GM12878 (cell line): ENCODE results near the gene RAE1. TPM values are rescaled to one million over a fixed set of nuclear protein-coding genes. Genes with fewer than 3 reads are reported as not detected.

ENCODE experiments used
- ATAC-seq: fragments of 200-7000 bp; cut with Tn5 transposase; 3 replicates; pipeline ENCODE4 v1.9.1; 2020; ENCODE audit warnings: mild to moderate bottlenecking, moderate library complexity
- BruUV-seq: library from RNA; stranded (reverse); fragments of 400-500 nt; replicated peaks from 2 replicates; lab custom pipeline; 2021; lab: Mats Ljungman, UMichigan
- CTCF ChIA-PET: fragments of 300-600 bp; sonication (Branson Sonifier 250); formaldehyde crosslinking; extraction: SDS; loops from one replicate; lab custom pipeline; 2021; ENCODE audit warnings: inconsistent platforms; lab: Yijun Ruan, JAX
- POLR2A ChIA-PET: fragments of 350-600 bp; formaldehyde crosslinking; extraction: SDS; loops from one replicate; lab custom pipeline; 2021; ENCODE audit warnings: inconsistent platforms; lab: Charles Lee
- RAD21 ChIA-PET: fragments of 300-600 bp; sonication (Branson Sonifier 250); formaldehyde crosslinking; loops from one replicate; lab custom pipeline; 2023; ENCODE audit warnings: antibody characterized with exemption; ENCODE audit not compliant: unreplicated experiment; lab: Charles Lee
- SMC1A ChIA-PET: fragments of 300-600 bp; sonication (Branson Sonifier 250); formaldehyde crosslinking; loops from one replicate; lab custom pipeline; 2023; ENCODE audit not compliant: unreplicated experiment, uncharacterized antibody; lab: Charles Lee
- DNase-seq: peaks from one replicate; pipeline ENCODE4 v3.0.0-alpha.2; 2011; ENCODE audit warnings: low read depth, low spot score
- FAIRE-seq: peaks from 3 replicates; lab custom pipeline; 2011; peaks lifted over from hg19 to GRCh38; lab: Jason Lieb, UNC
- H2AFZ ChIP-seq: 2 replicates; pipeline ENCODE4 v1.6.0; 2011; ENCODE audit warnings: low read depth, low read length, control low read depth; ENCODE audit not compliant: control insufficient read depth
- H3K27ac ChIP-seq: 2 replicates; pipeline ENCODE4 v1.5.1; 2011; ENCODE audit warnings: control low read depth; ENCODE audit not compliant: control insufficient read depth, insufficient read depth
- H3K27me3 ChIP-seq, 2 experiments: replicated peaks in 1 of 2; 2 replicates each; pipeline versions ENCODE4 v1.6.0 to v1.6.1; 2011; ENCODE audit warnings: low read length in 1 of 2; ENCODE audit not compliant: control insufficient read depth in 2 of 2, insufficient read depth in 2 of 2
- H3K36me3 ChIP-seq, 2 experiments: 2 replicates each; pipeline ENCODE4 v1.5.1; 2011; ENCODE audit warnings: low read length in 1 of 2; ENCODE audit not compliant: control insufficient read depth in 2 of 2, insufficient read depth in 2 of 2
- H3K4me1 ChIP-seq: 2 replicates; pipeline ENCODE4 v1.6.1; 2011; ENCODE audit warnings: mild to moderate bottlenecking, low read length, moderate library complexity, mixed read lengths; ENCODE audit not compliant: control insufficient read depth, insufficient read depth
- H3K4me2 ChIP-seq: 2 replicates; pipeline ENCODE4 v1.6.0; 2011; ENCODE audit warnings: control low read depth; ENCODE audit not compliant: control insufficient read depth, insufficient read depth
- H3K4me3 ChIP-seq: fragments of 200-600 bp; sonication (generic); 2 replicates; pipeline ENCODE4 v1.5.1; 2016
- H3K79me2 ChIP-seq: 2 replicates; pipeline ENCODE4 v1.6.0; 2011; ENCODE audit warnings: low read length; ENCODE audit not compliant: control insufficient read depth, insufficient read depth
- H3K9ac ChIP-seq: 2 replicates; pipeline ENCODE4 v1.8.0; 2011; ENCODE audit warnings: low read length, control low read depth, mixed read lengths; ENCODE audit not compliant: control insufficient read depth, insufficient read depth
- H3K9me3 ChIP-seq: replicated peaks from 3 replicates; pipeline ENCODE4 v1.5.1; 2011; ENCODE audit warnings: mild to moderate bottlenecking, low read length; ENCODE audit not compliant: control insufficient read depth, insufficient read depth
- H4K20me1 ChIP-seq: 2 replicates; pipeline ENCODE4 v1.6.0; 2011; ENCODE audit not compliant: control insufficient read depth, insufficient read depth
- BHLHE40 ChIP-seq, 2 experiments: fragments of 450-650 bp in 1 of 2; IDR thresholded peaks; 2 replicates each; pipeline ENCODE4 v1.6.1; 2011 to 2017; ENCODE audit warnings: low read depth in 2 of 2, borderline replicate concordance in 1 of 2, improper control_type of control experiment in 1 of 2, low read length in 1 of 2, mild to moderate bottlenecking in 1 of 2
- CHD2 ChIP-seq: IDR thresholded peaks from 2 replicates; pipeline ENCODE4 v1.6.1; 2011; ENCODE audit warnings: low read depth, low read length, improper control_type of control experiment, borderline replicate concordance
- CREB1 ChIP-seq: IDR thresholded peaks from 2 replicates; pipeline ENCODE4 v1.6.1; 2012; ENCODE audit warnings: low read depth, mild to moderate bottlenecking, inconsistent platforms
- FOXK2 ChIP-seq: fragments of 450-650 bp; IDR thresholded peaks from 2 replicates; pipeline ENCODE4 v1.6.1; 2017; ENCODE audit warnings: mild to moderate bottlenecking, moderate library complexity
- GATAD2B ChIP-seq: fragments of 450-650 bp; conservative IDR thresholded peaks from 2 replicates; pipeline ENCODE4 v1.6.1; 2017; ENCODE audit warnings: low read depth, mild to moderate bottlenecking, moderate library complexity
- HDAC6 ChIP-seq: fragments of 200-600 bp; sonication (generic); IDR thresholded peaks from one replicate; pipeline ENCODE4 v1.8.0; 2017; ENCODE audit warnings: antibody characterized with exemption; ENCODE audit not compliant: unreplicated experiment
- IRF4 ChIP-seq: IDR thresholded peaks from 2 replicates; pipeline ENCODE4 v1.6.1; 2011; ENCODE audit warnings: low read depth, low read length
- KLF5 ChIP-seq: fragments of 450-650 bp; IDR thresholded peaks from 2 replicates; pipeline ENCODE4 v1.6.1; 2014; ENCODE audit warnings: mild to moderate bottlenecking; ENCODE audit not compliant: partially characterized antibody
- MTA2 ChIP-seq: fragments of 450-650 bp; IDR thresholded peaks from 2 replicates; pipeline ENCODE4 v1.6.1; 2016; ENCODE audit warnings: low read depth, mild to moderate bottlenecking, moderate library complexity
- POLR2AphosphoS5 ChIP-seq: IDR thresholded peaks from 2 replicates; pipeline ENCODE4 v1.6.1; 2011; ENCODE audit warnings: mild to moderate bottlenecking, low read length, inconsistent platforms
- RBBP5 ChIP-seq: fragments of 200-600 bp; sonication (generic); conservative IDR thresholded peaks from 2 replicates; pipeline ENCODE4 v1.6.1; 2016
- SMARCA5 ChIP-seq: fragments of 450-650 bp; IDR thresholded peaks from 2 replicates; pipeline ENCODE4 v1.6.1; 2017; ENCODE audit warnings: mild to moderate bottlenecking
- TCF3 ChIP-seq: IDR thresholded peaks from 2 replicates; pipeline ENCODE4 v1.6.1; 2012; ENCODE audit warnings: low read depth, mild to moderate bottlenecking, low read length, borderline replicate concordance; ENCODE audit not compliant: insufficient read depth
- YY1 ChIP-seq: IDR thresholded peaks from 2 replicates; pipeline ENCODE4 v1.6.1; 2011; ENCODE audit warnings: low read depth, mild to moderate bottlenecking, low read length
- ZNF622 ChIP-seq: fragments of 450-650 bp; IDR thresholded peaks from 2 replicates; pipeline ENCODE4 v1.6.1; 2017; ENCODE audit warnings: mild to moderate bottlenecking, inconsistent platforms
- WGBS: methylation state at CpG from one replicate; pipeline ENCODE4 v1.1.6; 2016; ENCODE audit warnings: low lambda C conversion rate; ENCODE audit not compliant: insufficient replicate concordance, insufficient coverage; ENCODE audit errors: missing lambda C conversion rate; 5-methylcytosine and 5-hydroxymethylcytosine counted together
- in situ Hi-C: fragments of 300-500 bp; cut with MboI; formaldehyde crosslinking; loops from 9 replicates; pipeline ENCODE4 v1.14.3; 2018; ENCODE audit warnings: mixed read lengths
- intact Hi-C: fragments of 100-400 bp; cut with micrococcal nuclease; formaldehyde crosslinking; loops from one replicate; pipeline ENCODE4 v1.14.2; 2022; ENCODE audit not compliant: unreplicated experiment
- polyA plus RNA-seq, 11 experiments: library from polyadenylated mRNA; depleted of rRNA in 4 of 11; unstranded in 6 of 11; stranded (reverse) in 5 of 11; fragments of >200 nt; fragmentation: Nextera tagmentation in 4 of 11; fragmentation: Illumina TruSeq in 1 of 11; extraction: Ambion mirVana in 4 of 11; extraction: Trizol in 1 of 11; gene quantifications; 1 replicate in 1 of 11; 2 replicates in 10 of 11; pipeline versions ENCODE4 v1.2.1 to v1.2.3, GENCODE V29; 2011 to 2016; ENCODE audit warnings: inconsistent platforms in 2 of 11, missing spikeins in 2 of 11, low read depth in 1 of 11
- total RNA-seq, 4 experiments: library from RNA; depleted of rRNA in 3 of 4; stranded (reverse); fragments of >200 nt in 3 of 4; fragmentation: Illumina TruSeq in 1 of 4; extraction: Trizol in 1 of 4; gene quantifications; 2 replicates each; pipeline versions ENCODE4 v1.2.1 to v1.2.3, GENCODE V29; 2013 to 2021
- TF ChIP-seq, protein P1 (sequence below): fragments of 450-650 bp; formaldehyde crosslinking; IDR thresholded peaks from 2 replicates; pipeline ENCODE4 v1.4.0; 2020; ENCODE audit warnings: mild to moderate bottlenecking, moderate library complexity
- TF ChIP-seq, protein P2 (sequence below): IDR thresholded peaks from 2 replicates; pipeline ENCODE4 v1.6.1; 2012; ENCODE audit warnings: mild to moderate bottlenecking, low read depth, low read length

The RAE1 gene
- total and polyA plus RNA-seq, 10 of the 15 experiments (the other 5 are each of a cell fraction or from before 2014, with no cell fraction given), result 28.7 to 107 (median 49.3) TPM

DNA sequence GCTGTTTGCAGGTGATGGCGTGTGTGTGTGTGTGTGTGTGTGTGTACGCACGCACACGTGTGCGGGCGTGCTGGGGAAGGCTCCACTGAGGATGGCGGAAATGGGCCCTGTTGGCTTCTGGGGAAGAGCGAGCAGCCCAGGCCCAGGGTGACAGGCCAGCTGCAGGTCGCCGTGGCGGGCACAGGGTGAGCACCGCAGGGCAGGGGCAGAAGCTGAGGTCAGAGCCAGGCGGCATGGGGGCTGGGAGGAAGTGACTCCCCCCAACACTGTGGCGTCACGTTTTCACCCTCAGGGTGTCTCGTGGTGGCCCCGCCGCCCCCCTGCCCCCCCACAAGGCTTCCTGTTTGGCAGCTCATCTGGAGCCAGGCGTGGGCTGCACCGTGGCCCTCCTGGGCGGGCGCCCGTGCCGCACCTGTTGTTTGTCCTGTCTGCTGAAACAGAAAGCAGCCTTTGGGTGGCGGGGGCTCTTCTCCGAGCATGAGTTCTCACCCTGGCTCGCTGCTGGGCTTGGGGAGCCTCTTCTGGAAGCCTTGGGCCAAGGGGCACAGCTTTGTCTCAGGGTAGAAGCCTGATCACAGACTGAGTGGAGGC lies 47.3 kb downstream of the RAE1 start:
- peak; percentile 75 for FAIRE-seq
- Histone ChIP-seq H3K9ac (peak overlapping the region; percentile 77), H3K9me3 (no peaks in the 10 kb centered on the region), H4K20me1 (peaks cover 9% of the 10 kb centered on the region), H3K4me3 (peak overlapping the region; percentile 72), H3K4me2 (peak overlapping the region; percentile 99), H2AFZ (no peak overlapping the region), H3K36me3 (peaks cover 31 to 32% of the 10 kb centered on the region in 2 experiments), H3K27ac (peak overlapping the region; percentile 97), H3K27me3 (no peaks in the 10 kb centered on the region), H3K79me2 (peaks cover 91% of the 10 kb centered on the region), H3K4me1 (peaks cover 69% of the 10 kb centered on the region)
- peak; percentile 83 for DNase-seq
- RAD21 ChIA-PET, result interaction anchor here (1.2 to 4.8 kb wide), 10 partner anchors 8 to 221 kb away, joined by 3 to 52 read pairs (median 7); partner anchors contain the start of gene RBM38
- CTCF ChIA-PET, result interaction anchor here (0.7 to 4.4 kb wide), 18 partner anchors 9 to 221 kb away, joined by 3 to 28 read pairs (median 6); partner anchors contain the start of gene ZBP1
- SMC1A ChIA-PET, result interaction anchor here (0.8 to 4.7 kb wide), 17 partner anchors 8 to 112 kb away, joined by 3 to 29 read pairs (median 6); partner anchors contain the start of gene RBM38
- ATAC-seq, result peak; percentile 65
- POLR2A ChIA-PET, result interaction anchor here (0.5 to 6.9 kb wide), 15 partner anchors 9 to 221 kb away, joined by 3 to 58 read pairs (median 6); partner anchors contain the start of gene RBM38
- in situ Hi-C loops, result loop anchor here (10.0 to 25.0 kb wide), 4 partner anchors 286 to 1606 kb away; partner anchors contain the start of genes CTSZ and STX16
- BruUV-seq, result no TSS peak
- 1% methylated on average over 27 of the region's 27 CpGs for WGBS
- intact Hi-C loops, result loop anchor here (2.0 to 10.0 kb wide), 3 partner anchors 34 to 286 kb away; no protein-coding TSS in a partner anchor
- TF ChIP-seq ZNF622, result no peak
- peak; percentile 62; the same call in 1 of the 2 replicates for TF ChIP-seq YY1
- no peak for TF ChIP-seq HDAC6
- peak; percentile 53; the same call in 1 of the 2 replicates for TF ChIP-seq FOXK2
- peak; percentile 63 for TF ChIP-seq KLF5
- TF ChIP-seq, protein P1, sequence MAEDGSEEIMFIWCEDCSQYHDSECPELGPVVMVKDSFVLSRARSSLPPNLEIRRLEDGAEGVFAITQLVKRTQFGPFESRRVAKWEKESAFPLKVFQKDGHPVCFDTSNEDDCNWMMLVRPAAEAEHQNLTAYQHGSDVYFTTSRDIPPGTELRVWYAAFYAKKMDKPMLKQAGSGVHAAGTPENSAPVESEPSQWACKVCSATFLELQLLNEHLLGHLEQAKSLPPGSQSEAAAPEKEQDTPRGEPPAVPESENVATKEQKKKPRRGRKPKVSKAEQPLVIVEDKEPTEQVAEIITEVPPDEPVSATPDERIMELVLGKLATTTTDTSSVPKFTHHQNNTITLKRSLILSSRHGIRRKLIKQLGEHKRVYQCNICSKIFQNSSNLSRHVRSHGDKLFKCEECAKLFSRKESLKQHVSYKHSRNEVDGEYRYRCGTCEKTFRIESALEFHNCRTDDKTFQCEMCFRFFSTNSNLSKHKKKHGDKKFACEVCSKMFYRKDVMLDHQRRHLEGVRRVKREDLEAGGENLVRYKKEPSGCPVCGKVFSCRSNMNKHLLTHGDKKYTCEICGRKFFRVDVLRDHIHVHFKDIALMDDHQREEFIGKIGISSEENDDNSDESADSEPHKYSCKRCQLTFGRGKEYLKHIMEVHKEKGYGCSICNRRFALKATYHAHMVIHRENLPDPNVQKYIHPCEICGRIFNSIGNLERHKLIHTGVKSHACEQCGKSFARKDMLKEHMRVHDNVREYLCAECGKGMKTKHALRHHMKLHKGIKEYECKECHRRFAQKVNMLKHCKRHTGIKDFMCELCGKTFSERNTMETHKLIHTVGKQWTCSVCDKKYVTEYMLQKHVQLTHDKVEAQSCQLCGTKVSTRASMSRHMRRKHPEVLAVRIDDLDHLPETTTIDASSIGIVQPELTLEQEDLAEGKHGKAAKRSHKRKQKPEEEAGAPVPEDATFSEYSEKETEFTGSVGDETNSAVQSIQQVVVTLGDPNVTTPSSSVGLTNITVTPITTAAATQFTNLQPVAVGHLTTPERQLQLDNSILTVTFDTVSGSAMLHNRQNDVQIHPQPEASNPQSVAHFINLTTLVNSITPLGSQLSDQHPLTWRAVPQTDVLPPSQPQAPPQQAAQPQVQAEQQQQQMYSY (CRISPR knock-in tag), result no peak
- TF ChIP-seq, protein P2, sequence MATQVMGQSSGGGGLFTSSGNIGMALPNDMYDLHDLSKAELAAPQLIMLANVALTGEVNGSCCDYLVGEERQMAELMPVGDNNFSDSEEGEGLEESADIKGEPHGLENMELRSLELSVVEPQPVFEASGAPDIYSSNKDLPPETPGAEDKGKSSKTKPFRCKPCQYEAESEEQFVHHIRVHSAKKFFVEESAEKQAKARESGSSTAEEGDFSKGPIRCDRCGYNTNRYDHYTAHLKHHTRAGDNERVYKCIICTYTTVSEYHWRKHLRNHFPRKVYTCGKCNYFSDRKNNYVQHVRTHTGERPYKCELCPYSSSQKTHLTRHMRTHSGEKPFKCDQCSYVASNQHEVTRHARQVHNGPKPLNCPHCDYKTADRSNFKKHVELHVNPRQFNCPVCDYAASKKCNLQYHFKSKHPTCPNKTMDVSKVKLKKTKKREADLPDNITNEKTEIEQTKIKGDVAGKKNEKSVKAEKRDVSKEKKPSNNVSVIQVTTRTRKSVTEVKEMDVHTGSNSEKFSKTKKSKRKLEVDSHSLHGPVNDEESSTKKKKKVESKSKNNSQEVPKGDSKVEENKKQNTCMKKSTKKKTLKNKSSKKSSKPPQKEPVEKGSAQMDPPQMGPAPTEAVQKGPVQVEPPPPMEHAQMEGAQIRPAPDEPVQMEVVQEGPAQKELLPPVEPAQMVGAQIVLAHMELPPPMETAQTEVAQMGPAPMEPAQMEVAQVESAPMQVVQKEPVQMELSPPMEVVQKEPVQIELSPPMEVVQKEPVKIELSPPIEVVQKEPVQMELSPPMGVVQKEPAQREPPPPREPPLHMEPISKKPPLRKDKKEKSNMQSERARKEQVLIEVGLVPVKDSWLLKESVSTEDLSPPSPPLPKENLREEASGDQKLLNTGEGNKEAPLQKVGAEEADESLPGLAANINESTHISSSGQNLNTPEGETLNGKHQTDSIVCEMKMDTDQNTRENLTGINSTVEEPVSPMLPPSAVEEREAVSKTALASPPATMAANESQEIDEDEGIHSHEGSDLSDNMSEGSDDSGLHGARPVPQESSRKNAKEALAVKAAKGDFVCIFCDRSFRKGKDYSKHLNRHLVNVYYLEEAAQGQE, result 0 out of 2 replicates have a peak, but pooled peaks have one; percentile 4
- TF ChIP-seq SMARCA5, result no peak
- TF ChIP-seq RBBP5, result no peak
- TF ChIP-seq POLR2AphosphoS5, result peak; percentile 77
- peak; percentile 99 to 100 for TF ChIP-seq BHLHE40 (IDR thresholded peaks at IDR 0.05; ENCODE audit: borderline replicate concordance in 1 of 2, low read depth in 2 of 2, low read length in 1 of 2)
- TF ChIP-seq MTA2, result peak; percentile 84
- TF ChIP-seq IRF4, result peak; percentile 41; the same call in 1 of the 2 replicates
- TF ChIP-seq GATAD2B, result peak; percentile 99
- TF ChIP-seq CREB1, result no peak
- peak; percentile 99 for TF ChIP-seq TCF3
- peak; percentile 87 for TF ChIP-seq CHD2
